Measurements from ENCODE around the gene ACTN4.

ACTN4 gene

GRCh38 chr19:38722947-38723605, 75.6 kb downstream of the ACTN4 start:
- no peak for DNase-seq

- DNase-seq, result no peak
Measured at GRCh38 chr19:38723606-38723965, 76.1 kb downstream of the ACTN4 start.

- no peak for DNase-seq
Measured at GRCh38 chr19:38723990-38724854, 76.8 kb downstream of the ACTN4 start.

- DNase-seq, result no peak
Measured at GRCh38 chr19:38725469-38726283, 78.2 kb downstream of the ACTN4 start.

GRCh38 chr19:38726284-38726673, 78.8 kb downstream of the ACTN4 start:
- DNase-seq, result no peak

GRCh38 chr19:38726761-38727301, 79.4 kb downstream of the ACTN4 start:
- no peak for DNase-seq

- DNase-seq, result no peak
Measured at GRCh38 chr19:38727306-38727867, 79.9 kb downstream of the ACTN4 start.

- no peak for DNase-seq
Measured at GRCh38 chr19:38727868-38728660, 80.6 kb downstream of the ACTN4 start.

GRCh38 chr19:38728752-38729541, 81.5 kb downstream of the ACTN4 start:
- no peak for DNase-seq

- peak in 15 of 51 donors; percentile 14 to 62 (median 25) for DNase-seq
Measured at GRCh38 chr19:38729653-38730469, 82.4 kb downstream of the ACTN4 start.

- no peak for DNase-seq
Measured at GRCh38 chr19:38730470-38730730, 83.0 kb downstream of the ACTN4 start.

GRCh38 chr19:38730731-38731589, 83.5 kb downstream of the ACTN4 start:
- no peak for DNase-seq

- no peak for DNase-seq
Measured at GRCh38 chr19:38731654-38732301, 84.3 kb downstream of the ACTN4 start.

GRCh38 chr19:38733241-38733492, 85.7 kb downstream of the ACTN4 start:
- DNase-seq, result no peak

GRCh38 chr19:38733493-38734175, 86.2 kb downstream of the ACTN4 start:
- no peak for DNase-seq

GRCh38 chr19:38734176-38734425, 86.7 kb downstream of the ACTN4 start:
- no peak for DNase-seq

GRCh38 chr19:38734426-38735256, 87.2 kb downstream of the ACTN4 start:
- no peak for DNase-seq
